GM20000 (cell line): ENCODE data around the gene HSPA8.

Experiments used
- DNase-seq: peaks from one replicate; pipeline ENCODE4 v3.0.0; 2012; ENCODE audit warnings: low spot score
- CTCF ChIP-seq: IDR thresholded peaks from 2 replicates; pipeline ENCODE4 v1.5.1; 2012; ENCODE audit warnings: mild to moderate bottlenecking, control low read depth; ENCODE audit errors: extremely low read depth, missing control alignments

Gene HSPA8

GRCh38 chr11:123072332-123072761, 10.4 kb upstream of the HSPA8 start:
- TF ChIP-seq CTCF, result no peak
- no peak for DNase-seq

- DNase-seq, result no peak
- TF ChIP-seq CTCF, result no peak
These were observed 8.2 kb upstream of the HSPA8 start for GRCh38 chr11:123069908-123070821.

- TF ChIP-seq CTCF, result no peak
- DNase-seq, result no peak
These were observed 3.7 kb upstream of the HSPA8 start for GRCh38 chr11:123065621-123066020.

- no peak for TF ChIP-seq CTCF
- no peak for DNase-seq
These were observed 2.1 kb upstream of the HSPA8 start for GRCh38 chr11:123063826-123064657.

- TF ChIP-seq CTCF, result no peak
- DNase-seq, result no peak
These were observed 1.2 kb upstream of the HSPA8 start for GRCh38 chr11:123062892-123063825.

- no peak for TF ChIP-seq CTCF
- DNase-seq, result peak; percentile 92
These were observed 389 bp upstream of the HSPA8 start for GRCh38 chr11:123062158-123062891.
